Mucosa of stomach (tissue), 1 donor: Measurements from ENCODE around the gene GKN1.
"Not testable (repeated sequence)": the region's sequence is repeated elsewhere in the genome, so short reads cannot be mapped to it uniquely, and the experiment has no call there.

Experiments
- H3K27me3 ChIP-seq: one replicate; pipeline ENCODE4 v1.7.0; 2013; ENCODE audit warnings: mild to moderate bottlenecking, low read length; ENCODE audit not compliant: control insufficient read depth, insufficient read depth
- H3K36me3 ChIP-seq: one replicate; pipeline ENCODE4 v1.7.0; 2013; ENCODE audit warnings: low read length; ENCODE audit not compliant: control insufficient read depth, insufficient read depth
- H3K4me1 ChIP-seq: one replicate; pipeline ENCODE4 v1.7.0; 2013; ENCODE audit warnings: mild to moderate bottlenecking, low read length; ENCODE audit not compliant: control insufficient read depth, insufficient read depth
- H3K4me3 ChIP-seq: one replicate; pipeline ENCODE4 v1.7.0; 2013; ENCODE audit warnings: low read length
- H3K9ac ChIP-seq: one replicate; pipeline ENCODE4 v1.7.0; 2013; ENCODE audit warnings: mild to moderate bottlenecking, low read length, moderate library complexity
- H3K9me3 ChIP-seq: one replicate; pipeline ENCODE4 v1.7.0; 2013; ENCODE audit warnings: mild to moderate bottlenecking, low read length, moderate library complexity; ENCODE audit not compliant: control insufficient read depth
- donor health status: Pancreatic carcinoma.

Gene GKN1

GRCh38 chr2:68939962-68940361, 34.5 kb upstream of the GKN1 start:
- H3K27me3 ChIP-seq = no peaks in the 10 kb centered on the region
- H3K4me3 ChIP-seq = no peak overlapping the region
- H3K4me1 ChIP-seq = peaks cover 5% of the 10 kb centered on the region
- no peak overlapping the region for H3K9ac ChIP-seq
- peaks cover 9% of the 10 kb centered on the region for H3K36me3 ChIP-seq
- peaks cover 8% of the 10 kb centered on the region for H3K9me3 ChIP-seq

- no peak overlapping the region for H3K9ac ChIP-seq
- peaks cover 9% of the 10 kb centered on the region for H3K36me3 ChIP-seq
- H3K27me3 ChIP-seq = no peaks in the 10 kb centered on the region
- peaks cover 5% of the 10 kb centered on the region for H3K4me1 ChIP-seq
- peaks cover 10% of the 10 kb centered on the region for H3K9me3 ChIP-seq
- no peak overlapping the region for H3K4me3 ChIP-seq
These were observed 34.1 kb upstream of the GKN1 start for GRCh38 chr2:68940369-68940768.

- H3K4me1 ChIP-seq = peaks cover 3% of the 10 kb centered on the region
- H3K36me3 ChIP-seq = peaks cover 9% of the 10 kb centered on the region
- no peak overlapping the region for H3K9ac ChIP-seq
- no peak overlapping the region for H3K4me3 ChIP-seq
- H3K9me3 ChIP-seq = peaks cover 6% of the 10 kb centered on the region
- no peaks in the 10 kb centered on the region for H3K27me3 ChIP-seq
These were observed 31.6 kb upstream of the GKN1 start for GRCh38 chr2:68942827-68943226.

DNA sequence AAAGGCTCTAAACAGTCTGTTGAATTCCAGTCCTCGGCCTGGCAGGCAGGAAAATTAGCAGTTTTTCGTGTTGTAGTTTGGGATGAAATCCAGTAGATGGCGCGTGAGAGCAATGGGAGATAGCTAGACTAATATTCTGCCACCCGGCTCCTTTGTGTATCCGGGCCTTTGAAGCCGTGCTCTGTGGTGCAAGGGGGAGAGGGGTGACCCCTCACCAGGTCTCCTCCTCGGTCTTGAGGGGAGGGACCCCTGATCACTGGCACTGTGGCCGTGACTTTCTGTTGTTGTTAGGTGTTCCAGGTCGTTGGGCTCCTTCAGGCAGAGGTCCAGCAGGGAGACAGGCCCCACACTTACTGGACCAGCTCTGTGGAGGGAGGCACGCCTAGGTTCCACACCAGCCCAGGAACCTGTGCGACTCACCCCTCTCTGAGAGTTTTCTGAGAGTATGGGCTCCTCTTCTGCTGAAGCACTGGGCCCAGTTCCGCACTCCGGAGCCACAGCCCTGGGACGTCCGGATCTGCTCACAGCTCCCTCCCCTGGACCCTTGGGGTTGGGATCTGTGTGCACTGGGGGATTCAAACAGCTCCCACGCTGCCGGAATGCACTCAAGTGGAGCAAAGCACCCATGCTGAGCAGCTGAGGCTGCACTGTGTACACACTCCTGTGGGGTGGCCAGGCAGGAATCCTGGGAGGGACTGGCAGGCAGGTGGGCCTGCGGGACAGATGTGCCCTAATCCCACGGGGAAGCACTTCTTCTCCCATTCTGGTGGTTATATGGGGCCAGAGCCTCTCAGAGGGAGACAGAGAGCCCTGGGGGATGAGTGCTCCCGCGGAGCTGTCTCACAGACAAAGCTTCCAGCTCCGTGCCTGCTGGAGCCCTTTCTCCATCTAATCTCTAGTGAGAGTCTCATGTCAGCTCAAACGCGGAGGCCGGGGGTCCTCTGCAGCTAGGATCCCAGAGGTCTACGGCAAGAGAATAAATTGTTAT, 30.6 kb upstream of the GKN1 start:
- no peak overlapping the region for H3K9ac ChIP-seq
- no peaks in the 10 kb centered on the region for H3K27me3 ChIP-seq
- H3K36me3 ChIP-seq = peaks cover 9% of the 10 kb centered on the region
- H3K4me1 ChIP-seq = peaks cover 3% of the 10 kb centered on the region
- H3K9me3 ChIP-seq = peaks cover 6% of the 10 kb centered on the region
- no peak overlapping the region for H3K4me3 ChIP-seq

GRCh38 chr2:68946117-68946516, 28.3 kb upstream of the GKN1 start:
- peaks cover 6% of the 10 kb centered on the region for H3K9me3 ChIP-seq
- H3K36me3 ChIP-seq = peaks cover 15% of the 10 kb centered on the region
- H3K4me1 ChIP-seq = peaks cover 3% of the 10 kb centered on the region
- H3K9ac ChIP-seq = no peak overlapping the region
- H3K27me3 ChIP-seq = no peaks in the 10 kb centered on the region
- H3K4me3 ChIP-seq = no peak overlapping the region

- H3K27me3 ChIP-seq = no peaks in the 10 kb centered on the region
- peaks cover 3% of the 10 kb centered on the region for H3K4me1 ChIP-seq
- no peak overlapping the region for H3K4me3 ChIP-seq
- no peak overlapping the region for H3K9ac ChIP-seq
- H3K36me3 ChIP-seq = peaks cover 26% of the 10 kb centered on the region
- peaks cover 6% of the 10 kb centered on the region for H3K9me3 ChIP-seq
These were observed 25.7 kb upstream of the GKN1 start for GRCh38 chr2:68948710-68949109.

DNA sequence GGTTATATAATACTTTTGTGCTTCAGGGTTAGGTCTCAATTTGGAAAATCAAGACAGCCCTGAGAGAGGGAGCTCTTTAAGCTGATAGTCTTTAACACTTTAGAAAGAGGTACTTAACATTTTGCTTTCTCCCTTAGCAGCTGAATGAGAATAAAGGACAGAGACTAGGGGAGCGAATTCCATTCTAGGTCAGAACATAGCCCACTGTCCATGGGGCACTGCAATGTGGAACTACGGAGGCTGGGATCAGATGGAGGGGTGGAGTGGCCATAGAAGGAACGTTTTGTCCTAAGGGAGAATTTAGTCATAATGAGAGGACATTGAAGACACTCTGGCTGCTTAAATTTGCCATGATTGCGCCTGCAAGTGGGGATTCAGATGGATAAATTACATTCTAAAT, 22.5 kb upstream of the GKN1 start:
- peak overlapping the region; percentile 89 for H3K4me3 ChIP-seq
- H3K27me3 ChIP-seq = no peaks in the 10 kb centered on the region
- peaks cover 6% of the 10 kb centered on the region for H3K4me1 ChIP-seq
- H3K9me3 ChIP-seq = no peaks in the 10 kb centered on the region
- H3K36me3 ChIP-seq = peaks cover 17% of the 10 kb centered on the region
- peak overlapping the region; percentile 73 for H3K9ac ChIP-seq

DNA sequence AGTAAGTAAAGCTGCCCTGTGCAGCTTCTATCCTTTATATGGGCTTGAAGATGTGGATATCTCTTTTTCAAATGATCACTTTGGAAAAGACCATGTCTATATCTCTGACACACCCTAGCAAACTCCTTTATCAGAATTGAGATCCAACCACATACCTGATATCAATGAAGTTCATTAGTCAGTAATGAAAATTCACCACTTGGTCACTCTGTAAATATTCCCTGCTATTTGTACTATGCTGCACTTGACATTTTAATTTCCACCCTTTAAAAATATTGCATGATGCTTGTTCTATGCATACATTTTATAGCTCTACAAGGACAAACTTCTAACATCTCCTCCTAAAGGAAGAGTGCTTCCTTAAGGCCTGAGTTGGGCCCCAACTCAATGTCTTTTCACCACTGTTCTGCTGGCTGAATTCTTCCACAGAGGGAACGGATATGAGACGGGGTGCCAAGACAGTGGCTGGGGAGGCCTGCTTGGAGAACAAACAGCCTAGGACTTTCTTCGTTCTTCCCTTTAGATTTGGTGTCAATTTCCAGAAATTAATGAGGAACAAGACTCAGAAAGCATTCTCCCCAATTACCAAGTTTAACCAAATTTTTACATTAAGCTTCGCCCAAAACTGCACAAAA, 21.4 kb upstream of the GKN1 start, which contains the start of gene GKN2:
Gene GKN2, minus strand, starts transcription at position 7 of the 635 bp plus-strand sequence. CDS start 32 bp downstream, outside the sequence.
- peak within 1 kb of the TSS; percentile 89 for H3K4me3 ChIP-seq
- H3K27me3 ChIP-seq = no peaks in the 10 kb centered on the region
- H3K9ac ChIP-seq = peak within 1 kb of the TSS; percentile 73
- H3K36me3 ChIP-seq = peaks cover 17% of the 10 kb centered on the region
- H3K9me3 ChIP-seq = no peaks in the 10 kb centered on the region
- peaks cover 6% of the 10 kb centered on the region for H3K4me1 ChIP-seq

GRCh38 chr2:68955432-68955831, 19.0 kb upstream of the GKN1 start:
- peaks cover 14% of the 10 kb centered on the region for H3K36me3 ChIP-seq
- H3K9ac ChIP-seq, H3K9me3 ChIP-seq, H3K4me3 ChIP-seq, H3K4me1 ChIP-seq, H3K27me3 ChIP-seq: not testable (repeated sequence)

DNA sequence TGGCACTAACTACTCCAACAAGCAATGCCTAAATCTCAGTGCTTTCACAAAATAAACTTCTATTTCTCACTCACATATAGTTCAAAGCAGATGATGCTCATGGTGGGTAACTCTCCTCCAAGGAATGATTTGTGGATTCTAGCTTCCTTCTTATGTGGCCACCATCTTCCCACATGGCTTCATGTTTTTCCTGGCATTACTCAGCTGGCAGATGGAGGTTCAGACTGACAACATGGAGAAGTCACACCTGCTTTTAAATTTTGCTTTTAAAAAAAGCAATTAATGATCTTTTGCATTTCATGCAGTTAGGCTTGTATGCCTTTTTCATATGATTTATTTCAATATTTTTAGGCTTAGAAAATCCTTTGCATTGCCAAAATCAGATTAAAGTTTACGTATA, 15.4 kb upstream of the GKN1 start:
- H3K36me3 ChIP-seq = no peaks in the 10 kb centered on the region
- H3K4me1 ChIP-seq = peaks cover 6% of the 10 kb centered on the region
- no peaks in the 10 kb centered on the region for H3K27me3 ChIP-seq
- no peak overlapping the region for H3K9ac ChIP-seq
- H3K9me3 ChIP-seq = no peaks in the 10 kb centered on the region
- H3K4me3 ChIP-seq = no peak overlapping the region

DNA sequence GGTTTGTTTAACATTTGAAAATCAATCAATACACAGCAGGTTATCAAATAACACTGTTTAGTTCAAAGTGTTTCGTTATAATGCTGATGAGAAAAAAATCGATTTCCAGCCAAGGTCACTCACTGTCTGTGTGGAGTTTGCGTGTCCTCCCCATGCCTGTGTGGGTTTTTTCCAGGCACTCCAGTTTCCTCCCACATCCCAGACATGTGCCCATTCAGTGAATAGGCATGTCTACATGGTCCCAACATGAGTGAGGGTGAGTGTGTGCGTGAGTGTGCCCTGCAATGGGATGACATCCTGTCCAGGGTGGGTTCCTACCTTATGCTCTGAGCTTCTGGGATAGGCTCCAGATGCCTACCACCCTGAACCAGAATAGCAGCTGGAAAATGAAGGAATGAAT, 13.1 kb upstream of the GKN1 start:
- Histone ChIP-seq H3K36me3 (no peaks in the 10 kb centered on the region), H3K4me3 (no peak overlapping the region), H3K9ac (no peak overlapping the region), H3K9me3 (no peaks in the 10 kb centered on the region), H3K27me3 (no peaks in the 10 kb centered on the region), H3K4me1 (no peaks in the 10 kb centered on the region)

DNA sequence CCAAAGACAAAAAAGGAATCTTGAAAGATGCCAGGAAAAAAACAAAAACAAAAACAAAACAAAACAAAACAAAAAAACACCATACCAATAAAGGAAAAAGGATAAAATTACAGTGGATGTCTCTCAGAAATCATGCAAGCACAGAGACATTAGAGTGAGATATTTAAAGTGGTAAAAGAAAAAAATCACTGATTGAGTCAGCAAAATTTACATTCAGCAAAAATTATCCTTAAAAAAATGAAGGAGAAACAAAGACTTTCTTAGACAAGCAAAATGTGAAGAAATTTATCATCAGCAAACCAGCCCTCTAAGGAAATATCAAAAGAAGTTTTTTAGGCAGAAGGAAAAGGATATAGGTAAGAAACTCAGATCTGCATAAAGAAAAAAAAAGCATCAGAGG, 10.2 kb upstream of the GKN1 start:
- H3K9me3 ChIP-seq = no peaks in the 10 kb centered on the region
- H3K9ac ChIP-seq = no peak overlapping the region
- no peaks in the 10 kb centered on the region for H3K36me3 ChIP-seq
- peaks cover 11% of the 10 kb centered on the region for H3K4me1 ChIP-seq
- H3K27me3 ChIP-seq = no peaks in the 10 kb centered on the region
- H3K4me3 ChIP-seq = no peak overlapping the region
